ENCODE data around the gene MPL.
A peak's percentile ranks its signal among the peaks of the same experiment; 100 is the strongest.

The MPL gene

GRCh38 chr1:43382027-43382779 lies 44.6 kb downstream of the MPL start:
- Histone ChIP-seq H3K27ac (ENCODE audit: extremely low read depth, low read depth, low read length) (no peak overlapping the region), H3K9me3 (ENCODE audit: control insufficient read depth, insufficient read depth, low read depth, low read length) (no peaks in the 10 kb centered on the region), H3K4me1 (ENCODE audit: control insufficient read depth, insufficient read depth, low read length) (no peaks in the 10 kb centered on the region), H3K4me3 (ENCODE audit: low read depth, low read length) (no peak overlapping the region), H3K36me3 (ENCODE audit: control insufficient read depth in 2 of 2, insufficient read depth in 1 of 2, low read length in 2 of 2) (peaks cover 11 to 64% of the 10 kb centered on the region in 2 experiments; a peak in 2 of 3 replicates)
- ChIA-PET POLR2A (interaction anchor here (1.4 kb wide), 1 partner anchor 14 kb away, joined by 5 read pairs; the partner anchor contains the start of gene ELOVL1), CTCF (no interaction called here)
- TF ChIP-seq PRDM10 (tag by site-specific recombination; IDR thresholded peaks at IDR 0.05) (peak; percentile 82), KLF17 (tag by site-specific recombination; IDR thresholded peaks at IDR 0.05) (no peak), ZIC2 (tag by site-specific recombination; IDR thresholded peaks at IDR 0.05) (peak; percentile 94), GLIS1 (tag by site-specific recombination; IDR thresholded peaks at IDR 0.05) (0 out of 2 replicates have a peak, but pooled peaks have one; percentile 35), ZNF169 (tag by site-specific recombination; IDR thresholded peaks at IDR 0.05) (no peak), ZNF398 (tag by site-specific recombination; IDR thresholded peaks at IDR 0.05) (peak; percentile 29; the same call in 1 of the 2 replicates), MYNN (tag by site-specific recombination; IDR thresholded peaks at IDR 0.05; ENCODE audit: borderline replicate concordance) (no peak), MZF1 (tag by site-specific recombination; IDR thresholded peaks at IDR 0.05; ENCODE audit: borderline replicate concordance) (peak; percentile 85; the same call in 1 of the 2 replicates), ZNF423 (tag by site-specific recombination; IDR thresholded peaks at IDR 0.05) (no peak), ZNF521 (tag by site-specific recombination; IDR thresholded peaks at IDR 0.05) (no peak)

- ChIA-PET POLR2A (interaction anchor here (0.6 kb wide), 1 partner anchor 617 kb away, joined by 6 read pairs; no protein-coding TSS in a partner anchor), CTCF (interaction anchor here (0.7 kb wide), 1 partner anchor 145 kb away, joined by 3 read pairs; no protein-coding TSS in a partner anchor)
- no peak overlapping the region for H3K4me3 ChIP-seq (ENCODE audit: low read depth, low read length)
- no peak for TF ChIP-seq SETDB1 (IDR thresholded peaks at IDR 0.05; ENCODE audit: insufficient read length, low read length)
- TF ChIP-seq ZNF521 (tag by site-specific recombination; IDR thresholded peaks at IDR 0.05), result no peak
- no peak for TF ChIP-seq PRDM4 (tag by site-specific recombination; IDR thresholded peaks at IDR 0.05)
- TF ChIP-seq OSR2 (tag by site-specific recombination; IDR thresholded peaks at IDR 0.05), result no peak
- TF ChIP-seq ZNF654 (tag by site-specific recombination; IDR thresholded peaks at IDR 0.05; ENCODE audit: low read depth), result 0 out of 2 replicates have a peak, but pooled peaks have one; percentile 21
- TF ChIP-seq CTCF (tag by site-specific recombination; IDR thresholded peaks at IDR 0.05), result peak; percentile 33; the same call in 1 of the 2 replicates
- no peak for TF ChIP-seq ZNF184 (tag by site-specific recombination; IDR thresholded peaks at IDR 0.05)
- no peak overlapping the region for H3K27ac ChIP-seq (ENCODE audit: extremely low read depth, low read depth, low read length)
- H3K4me1 ChIP-seq (ENCODE audit: control insufficient read depth, insufficient read depth, low read length), result no peaks in the 10 kb centered on the region
- peaks cover 11 to 76% of the 10 kb centered on the region in 2 experiments; a peak in 2 of 3 replicates for H3K36me3 ChIP-seq (ENCODE audit: control insufficient read depth in 2 of 2, insufficient read depth in 1 of 2, low read length in 2 of 2)
- no peaks in the 10 kb centered on the region for H3K9me3 ChIP-seq (ENCODE audit: control insufficient read depth, insufficient read depth, low read depth, low read length)
These were observed 45.8 kb downstream of the MPL start for GRCh38 chr1:43383449-43383848.

Data from HEK293 (cell line).